Body of pancreas (tissue), 4 donors: ENCODE results near the gene NEK7. TPM values are rescaled to one million over a fixed set of nuclear protein-coding genes. Genes with fewer than 3 reads are reported as not detected.

Experiments
- ATAC-seq: fragments of 150-250 bp; one replicate; pipeline ENCODE4 v1.9.1; 2016
- DNase-seq, 4 donors: peaks; one replicate each; pipeline ENCODE4 v3.0.0-alpha.2; 2019
- H3K27ac ChIP-seq, 4 donors: fragments of 200-600 bp; sonication (generic); 1 replicate in 3 of 4; 2 replicates in 1 of 4; pipeline versions ENCODE4 v1.5.1 to v1.6.1; 2016 to 2019; ENCODE audit warnings: mild to moderate bottlenecking in 1 of 4, mixed read lengths in 1 of 4, moderate library complexity in 1 of 4
- H3K27me3 ChIP-seq, 2 donors: fragments of 200-600 bp; sonication (generic); one replicate each; pipeline ENCODE4 v1.6.0; 2016; ENCODE audit warnings: mild to moderate bottlenecking in 1 of 2
- H3K36me3 ChIP-seq, 2 donors: fragments of 200-600 bp; sonication (generic); replicated peaks in 1 of 2; 2 replicates each; pipeline ENCODE4 v1.5.1; 2016; ENCODE audit warnings: low read depth in 2 of 2; ENCODE audit not compliant: insufficient read depth in 1 of 2
- H3K4me1 ChIP-seq: fragments of 200-600 bp; sonication (generic); one replicate; pipeline ENCODE4 v1.6.0; 2016
- H3K4me3 ChIP-seq, 2 donors: fragments of 200-600 bp; sonication (generic); 1 replicate in 1 of 2; 2 replicates in 1 of 2; pipeline ENCODE4 v1.5.1; 2016 to 2019
- H3K9me3 ChIP-seq, 3 donors: fragments of 200-600 bp; sonication (generic); 1 replicate in 2 of 3; 2 replicates in 1 of 3; pipeline ENCODE4 v1.5.1; 2016
- POLR2A ChIP-seq, 3 donors: fragments of 450-650 bp; IDR thresholded peaks; one replicate each; pipeline ENCODE4 v1.6.1; 2016; ENCODE audit warnings: antibody characterized with exemption in 3 of 3, mild to moderate bottlenecking in 2 of 3
- WGBS, 2 donors: methylation state at CpG; one replicate each; pipeline ENCODE4 v1.1.5; 2017; 5-methylcytosine and 5-hydroxymethylcytosine counted together
- intact Hi-C: fragments of 100-400 bp; cut with DNase I; formaldehyde crosslinking; loops from one replicate; pipeline ENCODE4 v1.15.1; 2023
- total RNA-seq, 2 donors: library from RNA; depleted of rRNA; stranded (reverse); fragments of >200 nt; gene quantifications; one replicate each; pipeline ENCODE4 v1.1.0, GENCODE V29; 2016
- TF ChIP-seq, protein P1 (sequence below), 7 experiments: fragments of 450-650 bp in 4 of 7; fragments of 200-600 bp in 3 of 7; sonication (generic) in 3 of 7; IDR thresholded peaks; one replicate each; pipeline ENCODE4 v1.5.1; 2016 to 2019; ENCODE audit warnings: antibody characterized with exemption in 7 of 7

The NEK7 gene
- total RNA-seq, 2 donors from 2014 or later = 39.2 to 49.5 TPM

- Histone ChIP-seq H3K36me3 (no peaks in the 10 kb centered on the region), H3K4me3 (no peak overlapping the region), H3K27ac (no peak overlapping the region), H3K4me1 (no peaks in the 10 kb centered on the region), H3K9me3 (no peaks in the 10 kb centered on the region), H3K27me3 (no peaks in the 10 kb centered on the region)
- WGBS, 2 donors = 66 to 79% methylated on average over 2 of the region's 2 CpGs
- intact Hi-C loops = no loop called here
- ATAC-seq (no peak), DNase-seq (no peak)
- TF ChIP-seq, protein P1, sequence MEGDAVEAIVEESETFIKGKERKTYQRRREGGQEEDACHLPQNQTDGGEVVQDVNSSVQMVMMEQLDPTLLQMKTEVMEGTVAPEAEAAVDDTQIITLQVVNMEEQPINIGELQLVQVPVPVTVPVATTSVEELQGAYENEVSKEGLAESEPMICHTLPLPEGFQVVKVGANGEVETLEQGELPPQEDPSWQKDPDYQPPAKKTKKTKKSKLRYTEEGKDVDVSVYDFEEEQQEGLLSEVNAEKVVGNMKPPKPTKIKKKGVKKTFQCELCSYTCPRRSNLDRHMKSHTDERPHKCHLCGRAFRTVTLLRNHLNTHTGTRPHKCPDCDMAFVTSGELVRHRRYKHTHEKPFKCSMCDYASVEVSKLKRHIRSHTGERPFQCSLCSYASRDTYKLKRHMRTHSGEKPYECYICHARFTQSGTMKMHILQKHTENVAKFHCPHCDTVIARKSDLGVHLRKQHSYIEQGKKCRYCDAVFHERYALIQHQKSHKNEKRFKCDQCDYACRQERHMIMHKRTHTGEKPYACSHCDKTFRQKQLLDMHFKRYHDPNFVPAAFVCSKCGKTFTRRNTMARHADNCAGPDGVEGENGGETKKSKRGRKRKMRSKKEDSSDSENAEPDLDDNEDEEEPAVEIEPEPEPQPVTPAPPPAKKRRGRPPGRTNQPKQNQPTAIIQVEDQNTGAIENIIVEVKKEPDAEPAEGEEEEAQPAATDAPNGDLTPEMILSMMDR (IDR thresholded peaks at IDR 0.05) = no peak
- TF ChIP-seq POLR2A (IDR thresholded peaks at IDR 0.05) = no peak
Observed at GRCh38 chr1:198357937-198358336, 201.1 kb downstream of the NEK7 start.

DNA sequence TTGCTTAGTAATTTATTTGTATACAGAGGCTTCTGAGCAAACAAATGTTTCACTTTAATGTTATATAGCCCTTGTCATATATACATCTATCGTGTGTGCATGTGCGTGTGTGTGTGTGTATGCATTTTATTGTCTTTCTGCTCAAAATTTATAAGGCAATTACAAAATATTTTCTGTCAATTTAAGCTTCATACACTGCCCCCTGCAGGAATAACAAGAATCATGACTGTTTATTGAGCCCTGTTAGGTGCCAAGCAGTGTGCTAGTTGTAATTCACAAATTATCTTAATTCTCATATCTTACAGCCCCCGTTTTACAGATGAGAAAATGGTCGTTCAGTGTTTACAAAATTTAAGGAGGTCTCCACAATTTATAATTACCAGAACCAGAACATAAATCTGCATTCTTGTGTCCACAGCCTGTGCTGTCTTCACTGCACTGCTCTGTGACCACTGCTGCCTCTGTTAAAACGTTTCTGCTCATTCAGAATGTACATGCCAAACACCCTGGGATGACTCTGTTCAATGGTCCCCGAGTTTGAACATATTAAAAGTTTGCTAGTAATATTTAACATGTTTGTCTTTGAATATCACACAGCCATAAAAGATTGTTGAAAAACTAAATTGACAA lies 202.3 kb downstream of the NEK7 start:
- Histone ChIP-seq H3K4me1 (no peaks in the 10 kb centered on the region), H3K4me3 (no peak overlapping the region), H3K9me3 (no peaks in the 10 kb centered on the region), H3K27me3 (no peaks in the 10 kb centered on the region), H3K36me3 (no peaks in the 10 kb centered on the region), H3K27ac (no peak overlapping the region)
- DNase-seq (no peak), ATAC-seq (no peak)
- TF ChIP-seq POLR2A (IDR thresholded peaks at IDR 0.05) = no peak
- TF ChIP-seq, protein P1 (IDR thresholded peaks at IDR 0.05) = peak in 6 of 7 experiments; percentile 32 to 51 (median 46)
- WGBS, 2 donors = 22 to 27% methylated on average over 6 of the region's 6 CpGs
- intact Hi-C loops = no loop called here

GRCh38 chr1:198360208-198360729 lies 203.5 kb downstream of the NEK7 start:
- H3K27ac ChIP-seq = no peak overlapping the region
- H3K36me3 ChIP-seq = no peaks in the 10 kb centered on the region
- WGBS, 2 donors = 64 to 75% methylated on average over 4 of the region's 4 CpGs
- DNase-seq (no peak), ATAC-seq (no peak)
- H3K27me3 ChIP-seq = no peaks in the 10 kb centered on the region
- H3K4me1 ChIP-seq = no peaks in the 10 kb centered on the region
- H3K9me3 ChIP-seq = no peaks in the 10 kb centered on the region
- TF ChIP-seq POLR2A (IDR thresholded peaks at IDR 0.05) = no peak
- TF ChIP-seq, protein P1 (IDR thresholded peaks at IDR 0.05) = no peak
- intact Hi-C loops = no loop called here
- no peak overlapping the region for H3K4me3 ChIP-seq

- intact Hi-C loops = no loop called here
- no peak overlapping the region for H3K4me3 ChIP-seq
- no peak overlapping the region for H3K27ac ChIP-seq
- H3K27me3 ChIP-seq = no peaks in the 10 kb centered on the region
- TF ChIP-seq, protein P1 (IDR thresholded peaks at IDR 0.05) = no peak
- no peak for TF ChIP-seq POLR2A (IDR thresholded peaks at IDR 0.05)
- ATAC-seq = no peak
- no peak for DNase-seq
- no peaks in the 10 kb centered on the region for H3K4me1 ChIP-seq
- no peaks in the 10 kb centered on the region for H3K36me3 ChIP-seq
- 88% methylated on average over 3 of the region's 3 CpGs for WGBS, 2 donors
- H3K9me3 ChIP-seq = no peaks in the 10 kb centered on the region
Observed at GRCh38 chr1:198361237-198361767, 204.5 kb downstream of the NEK7 start.
